Mammary epithelial cell (primary cell): Measurements from ENCODE around the gene FHDC1.

ENCODE experiments used
- EZH2 ChIP-seq: IDR thresholded peaks from 2 replicates; pipeline ENCODE4 v1.6.1; 2012; ENCODE audit warnings: low read length, inconsistent platforms, borderline replicate concordance
- TF ChIP-seq, protein P1 (sequence below), 2 donors: IDR thresholded peaks in 1 of 2; conservative IDR thresholded peaks in 1 of 2; 2 replicates each; pipeline ENCODE4 v1.5.1; 2011 to 2012; ENCODE audit warnings: inconsistent platforms in 2 of 2, low read length in 2 of 2, mild to moderate bottlenecking in 2 of 2, control low read depth in 1 of 2, low read depth in 1 of 2; ENCODE audit not compliant: insufficient read depth in 1 of 2; ENCODE audit errors: extremely low read depth in 1 of 2

DNA sequence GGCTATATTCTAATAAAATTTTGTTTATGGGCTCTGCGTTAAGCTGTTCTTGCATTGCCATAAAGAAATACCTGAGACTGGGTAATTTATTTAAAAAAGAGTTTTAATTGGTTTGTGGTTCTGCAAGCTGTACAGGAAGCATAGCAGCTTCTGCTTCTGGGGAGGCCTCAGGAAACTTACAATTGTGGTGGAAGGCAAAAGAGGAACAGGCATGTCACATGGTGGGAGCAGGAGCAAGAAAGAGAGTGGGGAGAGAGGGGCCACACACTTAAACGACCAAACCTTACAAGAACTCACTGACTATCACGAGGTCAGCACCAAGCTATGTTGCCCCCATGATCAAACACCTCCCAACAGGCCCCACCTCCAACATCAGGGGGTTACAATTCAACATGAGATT is 74.0 kb downstream of the FHDC1 start:
- TF ChIP-seq, protein P1, sequence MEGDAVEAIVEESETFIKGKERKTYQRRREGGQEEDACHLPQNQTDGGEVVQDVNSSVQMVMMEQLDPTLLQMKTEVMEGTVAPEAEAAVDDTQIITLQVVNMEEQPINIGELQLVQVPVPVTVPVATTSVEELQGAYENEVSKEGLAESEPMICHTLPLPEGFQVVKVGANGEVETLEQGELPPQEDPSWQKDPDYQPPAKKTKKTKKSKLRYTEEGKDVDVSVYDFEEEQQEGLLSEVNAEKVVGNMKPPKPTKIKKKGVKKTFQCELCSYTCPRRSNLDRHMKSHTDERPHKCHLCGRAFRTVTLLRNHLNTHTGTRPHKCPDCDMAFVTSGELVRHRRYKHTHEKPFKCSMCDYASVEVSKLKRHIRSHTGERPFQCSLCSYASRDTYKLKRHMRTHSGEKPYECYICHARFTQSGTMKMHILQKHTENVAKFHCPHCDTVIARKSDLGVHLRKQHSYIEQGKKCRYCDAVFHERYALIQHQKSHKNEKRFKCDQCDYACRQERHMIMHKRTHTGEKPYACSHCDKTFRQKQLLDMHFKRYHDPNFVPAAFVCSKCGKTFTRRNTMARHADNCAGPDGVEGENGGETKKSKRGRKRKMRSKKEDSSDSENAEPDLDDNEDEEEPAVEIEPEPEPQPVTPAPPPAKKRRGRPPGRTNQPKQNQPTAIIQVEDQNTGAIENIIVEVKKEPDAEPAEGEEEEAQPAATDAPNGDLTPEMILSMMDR (conservative IDR thresholded peaks at IDR 0.05 in 1 of 2, IDR thresholded peaks at IDR 0.05 in 1 of 2; ENCODE audit: extremely low read depth in 1 of 2, insufficient read depth in 1 of 2, low read depth in 1 of 2, low read length in 2 of 2): no peak
- no peak for TF ChIP-seq EZH2
